ENCODE results near the gene ENOX1.

Gene ENOX1

DNA sequence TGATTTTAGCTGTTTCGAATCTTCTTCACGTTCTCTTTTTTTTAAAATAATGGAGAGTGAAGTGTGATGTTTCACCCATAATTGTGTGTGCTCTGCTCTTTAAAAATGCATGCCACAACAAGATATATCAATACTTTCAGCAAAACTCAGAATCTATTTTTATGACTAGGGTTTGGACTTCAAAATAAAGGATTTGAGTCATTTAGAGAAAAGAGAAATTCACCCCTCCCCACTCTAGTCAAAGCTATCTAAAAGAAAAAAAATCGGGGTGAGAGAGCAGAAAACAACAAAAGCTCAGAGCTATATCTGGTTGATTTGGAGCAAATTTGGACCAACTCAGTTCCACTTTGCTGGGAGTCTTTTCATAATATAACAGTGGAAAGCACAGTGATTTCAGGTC is 518.9 kb downstream of the ENOX1 start:
- no peaks in the 10 kb centered on the region for H3K27me3 ChIP-seq
- H3K4me3 ChIP-seq = no peak overlapping the region
- TF ChIP-seq, protein P1, sequence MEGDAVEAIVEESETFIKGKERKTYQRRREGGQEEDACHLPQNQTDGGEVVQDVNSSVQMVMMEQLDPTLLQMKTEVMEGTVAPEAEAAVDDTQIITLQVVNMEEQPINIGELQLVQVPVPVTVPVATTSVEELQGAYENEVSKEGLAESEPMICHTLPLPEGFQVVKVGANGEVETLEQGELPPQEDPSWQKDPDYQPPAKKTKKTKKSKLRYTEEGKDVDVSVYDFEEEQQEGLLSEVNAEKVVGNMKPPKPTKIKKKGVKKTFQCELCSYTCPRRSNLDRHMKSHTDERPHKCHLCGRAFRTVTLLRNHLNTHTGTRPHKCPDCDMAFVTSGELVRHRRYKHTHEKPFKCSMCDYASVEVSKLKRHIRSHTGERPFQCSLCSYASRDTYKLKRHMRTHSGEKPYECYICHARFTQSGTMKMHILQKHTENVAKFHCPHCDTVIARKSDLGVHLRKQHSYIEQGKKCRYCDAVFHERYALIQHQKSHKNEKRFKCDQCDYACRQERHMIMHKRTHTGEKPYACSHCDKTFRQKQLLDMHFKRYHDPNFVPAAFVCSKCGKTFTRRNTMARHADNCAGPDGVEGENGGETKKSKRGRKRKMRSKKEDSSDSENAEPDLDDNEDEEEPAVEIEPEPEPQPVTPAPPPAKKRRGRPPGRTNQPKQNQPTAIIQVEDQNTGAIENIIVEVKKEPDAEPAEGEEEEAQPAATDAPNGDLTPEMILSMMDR (IDR thresholded peaks at IDR 0.05) = no peak
- no peak overlapping the region for H3K27ac ChIP-seq
- no peaks in the 10 kb centered on the region for H3K9me3 ChIP-seq
- H3K4me1 ChIP-seq = peaks cover 0 to 13% (median 3%) of the 10 kb centered on the region in 4 donors
- intact Hi-C loops (cut with DNase I; ENCODE audit: low total_unique reads) = no loop called here
- H3K36me3 ChIP-seq = no peaks in the 10 kb centered on the region
- DNase-seq = no peak

DNA sequence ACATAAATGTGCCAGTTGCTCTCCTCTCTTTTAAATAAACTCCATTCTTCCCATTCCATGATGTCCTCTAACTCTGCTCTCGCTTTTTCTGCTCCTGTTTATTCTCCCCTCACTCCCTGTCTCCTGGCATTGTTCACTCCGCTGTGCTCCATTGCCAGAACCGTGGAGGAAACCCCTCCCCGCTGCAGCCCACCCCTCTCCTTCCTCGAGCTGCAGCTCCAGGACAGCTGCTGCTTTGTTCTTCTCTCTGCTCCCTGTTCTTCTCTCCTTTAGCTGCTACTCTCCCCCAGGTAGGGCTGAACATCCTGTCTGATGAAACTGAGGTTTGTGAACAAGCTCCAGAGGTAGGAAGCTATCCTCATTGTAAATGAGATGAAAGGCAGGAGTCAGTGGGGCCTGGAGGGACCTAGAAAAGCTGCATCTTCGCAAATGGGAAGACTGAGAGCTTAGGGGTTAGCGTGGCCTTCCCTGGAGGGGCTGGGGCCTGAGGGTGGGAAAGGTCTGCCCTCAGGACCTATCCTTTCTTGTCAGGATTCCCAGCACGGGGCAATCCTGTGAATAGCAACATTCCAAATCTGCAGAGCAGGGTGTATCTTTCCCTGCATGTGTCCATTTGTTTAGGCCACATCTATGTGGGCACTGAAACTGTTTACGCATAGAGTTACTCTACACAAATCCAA is 519.7 kb downstream of the ENOX1 start:
- H3K27ac ChIP-seq = no peak overlapping the region
- TF ChIP-seq, protein P1 (IDR thresholded peaks at IDR 0.05) = no peak
- DNase-seq = no peak
- peaks cover 0 to 13% (median 3%) of the 10 kb centered on the region in 4 donors for H3K4me1 ChIP-seq
- H3K4me3 ChIP-seq = no peak overlapping the region
- H3K36me3 ChIP-seq = no peaks in the 10 kb centered on the region
- no peaks in the 10 kb centered on the region for H3K9me3 ChIP-seq
- H3K27me3 ChIP-seq = no peaks in the 10 kb centered on the region
- intact Hi-C loops (cut with DNase I; ENCODE audit: low total_unique reads) = no loop called here

DNA sequence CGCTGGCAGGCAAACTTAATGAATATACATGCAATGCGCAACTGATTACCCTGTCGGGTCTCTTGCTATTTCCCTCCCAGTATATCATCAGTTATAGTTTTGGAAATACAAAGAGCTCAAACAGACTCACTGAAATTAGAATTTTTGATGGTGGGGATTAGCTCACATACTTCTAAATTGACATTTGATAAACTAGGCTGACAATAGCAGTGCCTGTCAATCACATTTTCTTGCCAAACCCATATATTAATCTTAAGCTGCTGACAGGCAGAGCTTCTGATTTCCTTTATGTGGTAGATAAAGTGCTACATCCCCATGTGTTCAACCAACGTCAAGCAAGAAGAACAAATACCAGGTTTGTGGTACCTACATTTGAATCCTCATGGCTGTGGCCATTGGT is 521.7 kb downstream of the ENOX1 start:
- H3K4me3 ChIP-seq = no peak overlapping the region
- TF ChIP-seq, protein P1 (IDR thresholded peaks at IDR 0.05) = no peak
- no peaks in the 10 kb centered on the region for H3K9me3 ChIP-seq
- intact Hi-C loops (cut with DNase I; ENCODE audit: low total_unique reads) = no loop called here
- H3K27ac ChIP-seq = no peak overlapping the region
- H3K27me3 ChIP-seq = no peaks in the 10 kb centered on the region
- H3K36me3 ChIP-seq = no peaks in the 10 kb centered on the region
- no peak for DNase-seq
- H3K4me1 ChIP-seq = peaks cover 0 to 13% (median 3%) of the 10 kb centered on the region in 4 donors

DNA sequence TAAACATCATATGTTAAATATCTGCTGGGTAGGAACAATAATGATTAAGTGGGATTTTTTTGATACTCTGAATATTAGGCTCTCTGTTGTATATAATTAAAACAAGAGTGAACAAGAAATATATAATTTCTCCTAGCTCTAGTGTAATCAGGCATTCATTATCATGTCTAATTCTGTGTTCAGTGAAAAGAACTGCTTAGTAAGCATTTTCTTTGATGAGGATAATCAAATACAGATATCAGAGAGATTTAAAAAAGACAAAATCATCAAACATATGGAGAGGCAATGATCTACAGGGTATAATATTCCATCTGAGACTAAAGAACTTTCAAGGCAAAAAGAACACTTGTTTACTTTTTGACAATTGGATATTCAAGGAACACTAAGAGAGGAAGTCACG is 522.3 kb downstream of the ENOX1 start:
- Histone ChIP-seq H3K27me3 (no peaks in the 10 kb centered on the region), H3K36me3 (no peaks in the 10 kb centered on the region), H3K9me3 (no peaks in the 10 kb centered on the region), H3K4me3 (no peak overlapping the region), H3K27ac (no peak overlapping the region), H3K4me1 (peaks cover 0 to 9% (median 1%) of the 10 kb centered on the region in 4 donors)
- TF ChIP-seq, protein P1 (IDR thresholded peaks at IDR 0.05) = no peak
- intact Hi-C loops (cut with DNase I; ENCODE audit: low total_unique reads) = no loop called here
- no peak for DNase-seq

DNA sequence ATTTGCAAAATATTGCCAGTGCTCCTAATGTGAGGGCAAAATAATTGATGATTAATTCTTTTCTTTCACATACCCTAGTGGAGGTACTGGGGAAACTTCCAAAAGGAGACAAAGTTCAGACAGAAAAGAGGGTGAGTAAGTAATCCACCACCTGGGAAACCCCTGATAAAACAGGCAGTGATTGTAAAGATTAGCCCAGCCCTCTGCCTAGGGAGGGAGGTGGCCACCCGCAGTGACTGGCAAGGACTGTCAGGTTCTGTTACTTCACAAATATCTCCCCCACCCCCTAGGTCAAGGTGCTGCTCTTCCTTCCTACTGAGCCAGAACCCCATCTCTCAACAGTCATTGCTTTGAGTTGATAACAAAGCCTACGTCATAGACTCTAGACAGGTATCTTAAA is 523.7 kb downstream of the ENOX1 start:
- intact Hi-C loops (cut with DNase I; ENCODE audit: low total_unique reads) = no loop called here
- H3K4me1 ChIP-seq = no peaks in the 10 kb centered on the region
- TF ChIP-seq, protein P1 (IDR thresholded peaks at IDR 0.05) = no peak
- H3K4me3 ChIP-seq = no peak overlapping the region
- DNase-seq = no peak
- no peaks in the 10 kb centered on the region for H3K9me3 ChIP-seq
- no peaks in the 10 kb centered on the region for H3K27me3 ChIP-seq
- H3K27ac ChIP-seq = no peak overlapping the region
- H3K36me3 ChIP-seq = no peaks in the 10 kb centered on the region

DNA sequence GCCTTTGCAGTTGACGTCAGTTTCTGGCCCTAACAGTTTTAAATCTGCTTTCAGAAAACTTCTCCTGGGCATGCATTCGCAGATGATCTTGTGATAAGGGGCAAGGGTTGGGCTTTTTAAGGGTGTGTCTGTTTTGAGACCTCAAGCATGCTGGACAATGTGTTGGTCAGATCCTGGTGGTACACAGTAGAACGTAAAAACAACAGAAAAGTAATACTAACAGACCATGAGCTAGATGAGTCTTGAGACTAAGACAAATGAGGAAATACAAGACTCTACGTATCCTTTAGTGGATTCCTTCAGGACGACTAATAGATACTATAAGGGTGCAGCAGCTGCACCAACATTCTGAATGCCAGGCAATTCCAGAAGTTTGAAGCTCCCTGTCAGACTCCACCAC is 525.8 kb downstream of the ENOX1 start:
- TF ChIP-seq, protein P1 (IDR thresholded peaks at IDR 0.05) = no peak

More for the DNA sequence above, 525.8 kb downstream of the ENOX1 start:
- intact Hi-C loops (cut with DNase I; ENCODE audit: low total_unique reads) = no loop called here
- no peak overlapping the region for H3K27ac ChIP-seq
- DNase-seq = no peak
- no peaks in the 10 kb centered on the region for H3K36me3 ChIP-seq
- no peaks in the 10 kb centered on the region for H3K9me3 ChIP-seq
- H3K4me3 ChIP-seq = no peak overlapping the region
- no peaks in the 10 kb centered on the region for H3K4me1 ChIP-seq
- no peaks in the 10 kb centered on the region for H3K27me3 ChIP-seq

Data from tibial artery (tissue), 4 donors.